ENCODE measurements around the gene MYO9B. TPM values are rescaled to one million over a fixed set of nuclear protein-coding genes. Genes with fewer than 3 reads are reported as not detected.

MYO9B gene
- total RNA-seq, 1 experiment from 2014 or later = 12.4 TPM

DNA sequence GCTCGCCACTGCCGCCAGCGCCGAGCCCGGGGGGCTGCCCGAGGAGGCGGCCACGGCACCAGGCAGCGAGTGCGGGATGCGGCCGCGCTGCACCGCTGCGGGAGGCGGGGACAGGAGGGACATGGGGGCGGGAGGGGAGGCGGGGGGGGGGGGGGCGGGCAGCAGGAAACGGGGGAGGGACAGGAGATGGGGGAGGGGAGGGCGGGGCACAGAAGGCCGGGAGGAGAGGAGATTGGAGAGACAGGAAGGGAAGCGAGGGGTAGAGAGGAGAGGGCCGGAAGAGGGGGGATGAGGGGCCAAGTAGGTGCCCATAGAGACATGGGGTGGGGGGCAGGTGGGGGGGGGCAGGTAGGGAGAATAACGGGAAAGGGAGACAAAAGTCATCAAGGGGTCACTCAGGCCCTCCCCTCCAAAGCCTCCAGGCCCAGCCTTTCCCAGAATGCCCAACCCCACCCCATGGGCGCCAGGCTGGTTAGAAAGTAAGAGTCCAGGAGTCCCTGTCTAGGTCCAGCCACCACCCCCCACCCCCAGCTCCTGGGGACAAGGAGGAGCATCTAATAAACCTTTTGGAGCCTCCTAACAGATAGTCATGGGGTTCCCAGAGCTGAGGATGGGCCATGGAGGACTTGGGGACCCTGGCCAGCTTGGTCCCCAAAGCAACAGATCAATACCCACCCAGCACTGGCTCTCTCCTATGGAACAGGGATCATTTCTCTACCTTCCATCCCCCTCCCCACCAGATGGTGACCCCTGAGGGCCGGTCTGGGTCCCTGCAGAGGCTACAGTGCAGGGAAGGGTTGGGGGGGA is 160.6 kb downstream of the MYO9B start:
- DNase-seq (ENCODE audit: extremely low read depth, low read depth) = no peak

- no peak for DNase-seq (ENCODE audit: extremely low read depth, low read depth)
Measured at GRCh38 chr19:17236811-17237543, 161.4 kb downstream of the MYO9B start.

- DNase-seq (ENCODE audit: extremely low read depth, low read depth) = no peak
Measured at GRCh38 chr19:17237747-17238706, 162.4 kb downstream of the MYO9B start.

GRCh38 chr19:17240062-17240752 is 164.6 kb downstream of the MYO9B start:
- DNase-seq (ENCODE audit: extremely low read depth, low read depth) = no peak

GRCh38 chr19:17240826-17241399 is 165.3 kb downstream of the MYO9B start:
- DNase-seq (ENCODE audit: extremely low read depth, low read depth) = no peak

DNA sequence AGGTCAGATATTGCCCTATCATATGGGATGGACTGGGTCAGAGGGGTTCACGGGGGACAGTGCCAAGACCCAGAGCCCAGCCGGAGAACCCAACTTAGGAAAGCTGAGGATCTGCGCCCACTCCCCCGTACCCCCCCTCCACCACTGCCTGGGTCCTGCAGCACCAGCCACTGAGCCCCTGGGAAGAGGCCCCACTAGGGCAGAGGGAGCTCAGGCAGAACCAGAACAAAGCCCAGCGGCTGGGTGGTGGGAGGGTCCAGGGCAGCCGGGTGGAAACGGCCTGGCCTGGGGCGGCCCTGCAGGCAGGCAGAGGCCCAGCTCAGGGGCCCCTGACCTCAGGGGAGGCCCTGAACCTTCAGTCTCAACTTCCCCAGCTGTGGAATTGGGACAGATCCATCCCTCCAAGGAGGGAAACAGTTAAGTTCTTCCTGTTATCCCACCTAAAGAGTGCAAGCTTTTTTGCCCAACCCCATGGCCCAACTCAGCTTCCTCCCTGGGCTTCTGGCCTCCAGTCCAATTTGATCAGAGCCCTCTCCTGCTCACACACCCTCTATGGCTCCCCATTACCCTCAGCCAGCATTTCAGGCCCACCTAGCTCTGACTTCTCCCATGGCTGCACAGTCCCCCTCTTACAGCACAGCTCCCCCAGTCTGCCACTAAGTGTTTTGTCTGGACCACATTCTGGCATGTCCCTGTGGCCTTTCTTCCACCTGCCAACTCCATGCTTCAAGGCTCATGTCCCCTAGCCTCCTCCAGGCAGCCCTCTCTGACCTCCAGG is 167.0 kb downstream of the MYO9B start:
- no peak for DNase-seq (ENCODE audit: extremely low read depth, low read depth)

GRCh38 chr19:17243211-17243829 is 167.7 kb downstream of the MYO9B start:
- DNase-seq (ENCODE audit: extremely low read depth, low read depth) = no peak

DNA sequence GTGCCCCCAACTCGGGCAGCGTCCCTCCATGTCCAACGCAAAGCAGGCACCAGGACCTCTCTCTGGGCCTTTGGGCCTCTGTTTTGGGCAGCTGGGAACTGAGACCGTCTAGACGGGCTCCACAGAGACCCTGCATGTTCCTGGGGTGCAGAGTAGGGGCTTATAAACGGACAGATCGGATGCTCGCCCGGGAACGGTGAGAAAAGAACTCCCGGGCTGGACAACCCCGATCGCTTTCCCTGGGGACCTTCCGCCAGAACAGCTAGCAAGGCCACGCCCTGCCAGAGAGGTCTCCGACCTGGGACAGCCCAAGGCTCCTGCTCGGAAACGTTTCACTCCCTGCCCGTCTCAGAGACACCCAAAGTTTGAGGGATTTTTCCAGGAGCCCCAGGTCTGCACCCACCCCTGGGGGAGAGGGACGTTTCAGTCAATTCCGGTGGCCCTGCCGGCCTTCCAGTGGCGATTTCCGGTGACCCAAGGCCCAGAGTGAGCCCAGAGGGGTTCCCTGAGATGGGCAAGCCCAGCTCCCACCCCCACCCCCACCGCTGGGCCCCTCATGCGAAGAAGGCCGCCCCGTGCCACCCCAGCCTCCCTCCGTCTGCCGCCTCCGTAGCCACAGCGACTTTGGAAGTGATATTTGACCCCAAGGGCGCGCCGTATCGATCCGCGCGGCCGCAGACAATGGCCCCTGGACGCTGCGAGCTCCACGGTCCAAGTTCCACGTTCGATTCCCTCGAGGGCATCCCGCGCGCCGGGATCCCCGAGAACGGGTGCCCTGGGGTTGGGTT is 168.4 kb downstream of the MYO9B start:
- no peak for DNase-seq (ENCODE audit: extremely low read depth, low read depth)

- no peak for DNase-seq (ENCODE audit: extremely low read depth, low read depth)
Measured at GRCh38 chr19:17244618-17245534, 169.3 kb downstream of the MYO9B start.

DNA sequence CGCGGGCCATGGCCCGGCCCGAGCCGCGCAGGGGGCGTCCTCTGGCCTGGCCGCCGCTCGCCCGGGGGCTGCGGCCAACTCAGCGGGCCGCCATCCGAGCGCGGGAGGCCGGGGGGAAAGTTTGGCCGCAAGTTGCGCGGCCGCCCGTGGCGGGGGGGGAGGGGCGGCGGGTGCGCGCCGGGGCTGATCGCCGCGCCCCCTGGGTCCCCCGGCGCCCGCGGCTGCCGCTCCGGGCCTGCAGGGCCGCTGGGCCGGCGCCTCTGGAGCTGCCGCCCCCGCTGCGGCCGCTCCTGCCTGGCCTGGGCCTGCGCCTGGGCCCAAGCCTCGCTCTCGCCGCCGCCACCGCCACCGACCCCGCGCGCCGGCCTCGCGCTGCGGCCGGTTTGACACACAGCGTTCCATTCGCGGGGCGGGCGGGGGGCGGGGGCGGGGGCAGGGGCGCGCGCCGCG is 170.0 kb downstream of the MYO9B start, which contains the start of gene NR2F6:
TSS of gene NR2F6 (minus strand) at position 385 of the 450 bp plus-strand sequence. CDS start 699 bp downstream, outside the sequence.
- no peak for DNase-seq (ENCODE audit: extremely low read depth, low read depth)

GRCh38 chr19:17246681-17247425 is 171.3 kb downstream of the MYO9B start:
- no peak for DNase-seq (ENCODE audit: extremely low read depth, low read depth)

DNA sequence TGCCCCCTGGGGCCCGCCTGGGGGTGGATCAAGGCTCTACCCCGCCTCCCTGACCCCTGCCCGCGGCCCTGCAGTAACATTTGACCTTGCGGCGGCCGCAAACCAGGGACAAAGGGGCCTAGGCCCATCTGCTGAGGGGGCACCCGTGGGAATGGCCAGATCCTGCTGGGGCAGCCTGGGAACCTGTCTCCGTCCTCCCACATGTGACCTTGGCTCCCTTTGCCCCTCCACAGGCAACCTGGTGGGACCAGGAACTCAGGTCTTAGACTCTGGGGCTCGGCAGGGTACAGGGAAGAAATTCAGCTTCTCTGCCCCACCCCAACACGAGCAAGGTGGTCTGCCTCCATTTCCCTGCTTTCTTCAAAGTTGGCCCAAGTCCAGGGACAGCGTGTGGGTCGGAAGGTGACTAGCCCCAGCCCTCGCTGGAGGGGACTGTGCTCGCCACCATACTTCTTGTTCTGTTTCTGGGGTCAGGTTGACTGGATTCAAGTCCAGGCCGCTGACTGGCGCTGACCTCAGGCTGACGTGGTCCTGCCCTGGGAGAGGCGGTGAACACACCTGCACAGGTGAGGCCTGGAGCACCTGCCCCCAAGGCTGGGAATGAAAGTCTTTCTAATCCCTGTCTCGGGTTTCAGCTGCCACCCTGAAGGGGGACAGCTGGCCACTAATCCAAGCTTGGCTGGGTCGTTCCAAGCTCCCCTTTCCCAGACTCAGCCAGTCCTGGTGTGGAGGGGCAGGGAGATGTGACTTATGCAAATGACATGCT is 172.6 kb downstream of the MYO9B start:
- no peak for DNase-seq (ENCODE audit: extremely low read depth, low read depth)

- no peak for DNase-seq (ENCODE audit: extremely low read depth, low read depth)
Measured at GRCh38 chr19:17249887-17250548, 174.4 kb downstream of the MYO9B start.

- DNase-seq (ENCODE audit: extremely low read depth, low read depth) = no peak
Measured at GRCh38 chr19:17254636-17255035, 179.1 kb downstream of the MYO9B start.
